Fibroblast of lung (primary cell): ENCODE results near the gene FLNB. TPM values are rescaled to one million over a fixed set of nuclear protein-coding genes. Genes with fewer than 3 reads are reported as not detected.

Source experiments
- DNase-seq, 2 donors: peaks; one replicate each; pipeline versions ENCODE4 v3.0.0 to v3.0.0-alpha.2; 2010; ENCODE audit warnings: low read depth in 2 of 2
- H2AFZ ChIP-seq: 2 replicates; pipeline ENCODE4 v1.5.1; 2012; ENCODE audit warnings: low read length, control low read depth, inconsistent platforms
- H3K27ac ChIP-seq: 2 replicates; pipeline ENCODE4 v1.5.1; 2011; ENCODE audit warnings: low read length, control low read depth; ENCODE audit not compliant: insufficient read depth
- H3K27me3 ChIP-seq: 2 replicates; pipeline ENCODE4 v1.5.1; 2011; ENCODE audit warnings: mild to moderate bottlenecking, low read length; ENCODE audit not compliant: control insufficient read depth, insufficient read depth
- H3K36me3 ChIP-seq: 2 replicates; pipeline ENCODE4 v1.5.1; 2011; ENCODE audit warnings: low read length; ENCODE audit not compliant: control insufficient read depth, insufficient read depth
- H3K4me1 ChIP-seq: 2 replicates; pipeline ENCODE4 v1.5.1; 2011; ENCODE audit warnings: low read length; ENCODE audit not compliant: control insufficient read depth, insufficient read depth; ENCODE audit errors: extremely low read depth
- H3K4me2 ChIP-seq: 2 replicates; pipeline ENCODE4 v1.5.1; 2011; ENCODE audit warnings: low read length, control low read depth; ENCODE audit not compliant: insufficient read depth; ENCODE audit errors: extremely low read depth
- H3K4me3 ChIP-seq, 4 experiments: fragments of 200-600 bp in 1 of 4; sonication (generic) in 1 of 4; replicated peaks in 1 of 4; 2 replicates each; pipeline ENCODE4 v1.5.1; 2011 to 2016; ENCODE audit warnings: low read length in 4 of 4, low read depth in 3 of 4, mild to moderate bottlenecking in 3 of 4, control low read depth in 2 of 4, inconsistent platforms in 1 of 4, mixed read lengths in 1 of 4; ENCODE audit not compliant: insufficient read depth in 1 of 4; ENCODE audit errors: control extremely low read depth in 1 of 4
- H3K79me2 ChIP-seq: 2 replicates; pipeline ENCODE4 v1.5.1; 2012; ENCODE audit warnings: mild to moderate bottlenecking, low read length, inconsistent platforms; ENCODE audit not compliant: control insufficient read depth, insufficient read depth
- H3K9ac ChIP-seq: 2 replicates; pipeline ENCODE4 v1.5.1; 2011; ENCODE audit warnings: mild to moderate bottlenecking, low read length, control low read depth; ENCODE audit not compliant: insufficient read depth
- H3K9me3 ChIP-seq: 2 replicates; pipeline ENCODE4 v1.5.1; 2012; ENCODE audit warnings: low read depth, low read length; ENCODE audit not compliant: control insufficient read depth, insufficient read depth
- H4K20me1 ChIP-seq: 2 replicates; pipeline ENCODE4 v1.5.1; 2011; ENCODE audit warnings: low read length; ENCODE audit not compliant: control insufficient read depth, insufficient read depth; ENCODE audit errors: extremely low read depth
- CTCF ChIP-seq, 2 donors: IDR thresholded peaks in 1 of 2; conservative IDR thresholded peaks in 1 of 2; 1 replicate in 1 of 2; 2 replicates in 1 of 2; pipeline ENCODE4 v1.5.1; 2011 to 2012; ENCODE audit warnings: low read length in 2 of 2, control low read depth in 1 of 2, inconsistent platforms in 1 of 2, low read depth in 1 of 2, mild to moderate bottlenecking in 1 of 2
- EZH2 ChIP-seq: IDR thresholded peaks from 2 replicates; pipeline ENCODE4 v1.5.1; 2012; ENCODE audit warnings: low read length, control low read depth, mild to moderate bottlenecking; ENCODE audit errors: missing control alignments
- polyA plus RNA-seq, 2 donors: library from polyadenylated mRNA; depleted of rRNA in 1 of 2; stranded (reverse) in 1 of 2; unstranded in 1 of 2; fragments of >200 nt; gene quantifications; 2 replicates each; pipeline ENCODE4 v1.2.1, GENCODE V29; 2011 to 2012; ENCODE audit warnings: missing spikeins in 1 of 2
- total RNA-seq: library from RNA; depleted of rRNA; stranded (reverse); fragments of >200 nt; gene quantifications from 2 replicates; pipeline ENCODE4 v1.2.1, GENCODE V29; 2014

The FLNB gene
- total and polyA plus RNA-seq, 2 donors (not counting 1 experiment from before 2014, with no cell fraction given), result 81.7 to 105 TPM

DNA sequence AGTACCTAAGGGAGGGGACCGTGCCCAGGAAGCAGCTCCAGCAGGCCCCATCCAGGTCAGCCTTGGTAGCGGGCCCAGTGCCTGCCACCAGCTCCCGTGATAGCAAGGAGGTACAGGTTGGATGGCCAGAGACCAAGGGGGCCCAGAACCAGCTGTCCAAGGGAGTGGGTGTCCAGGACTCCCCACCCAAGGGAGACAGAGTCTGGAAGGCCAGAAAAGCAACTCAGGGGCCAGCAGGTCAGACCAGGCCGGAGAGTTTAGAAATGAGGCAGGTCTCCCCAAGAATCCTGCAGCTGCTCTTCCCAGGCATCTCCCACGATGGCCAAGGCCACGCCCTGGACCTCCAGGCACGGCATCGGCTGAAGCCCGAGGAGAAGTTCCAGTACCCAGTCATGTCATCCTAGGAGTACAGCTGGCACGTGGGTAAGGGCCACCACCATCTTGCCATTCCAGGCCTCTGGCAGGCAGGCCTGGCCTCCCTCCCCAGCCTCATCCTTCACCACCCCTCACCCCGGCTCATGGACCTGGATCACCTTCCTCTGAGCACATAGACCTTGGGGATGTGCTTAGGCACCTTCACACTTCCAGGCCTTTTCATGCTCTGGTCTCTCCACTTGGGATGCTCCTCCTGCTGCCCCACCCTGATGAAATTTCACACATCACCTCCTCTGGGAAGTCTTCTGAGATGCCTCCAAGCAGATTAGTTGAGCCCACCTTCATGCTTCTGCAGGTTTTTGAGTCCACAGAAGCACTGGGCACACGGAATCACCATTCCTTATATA is 172.1 kb downstream of the FLNB start:
- H3K4me1 ChIP-seq, result peaks cover 4% of the 10 kb centered on the region
- no peak overlapping the region for H2AFZ ChIP-seq
- H3K79me2 ChIP-seq, result no peaks in the 10 kb centered on the region
- H3K27ac ChIP-seq, result no peak overlapping the region
- peaks cover 12% of the 10 kb centered on the region for H3K27me3 ChIP-seq
- TF ChIP-seq CTCF (conservative IDR thresholded peaks at IDR 0.05 in 1 of 2, IDR thresholded peaks at IDR 0.05 in 1 of 2; ENCODE audit: low read depth in 1 of 2, low read length in 2 of 2) (no peak), EZH2 (no peak)
- no peak overlapping the region for H3K4me2 ChIP-seq
- no peaks in the 10 kb centered on the region for H3K9me3 ChIP-seq
- no peak overlapping the region for H3K4me3 ChIP-seq
- H3K9ac ChIP-seq, result no peak overlapping the region
- H3K36me3 ChIP-seq, result no peaks in the 10 kb centered on the region
- H4K20me1 ChIP-seq, result no peaks in the 10 kb centered on the region
- no peak for DNase-seq

DNA sequence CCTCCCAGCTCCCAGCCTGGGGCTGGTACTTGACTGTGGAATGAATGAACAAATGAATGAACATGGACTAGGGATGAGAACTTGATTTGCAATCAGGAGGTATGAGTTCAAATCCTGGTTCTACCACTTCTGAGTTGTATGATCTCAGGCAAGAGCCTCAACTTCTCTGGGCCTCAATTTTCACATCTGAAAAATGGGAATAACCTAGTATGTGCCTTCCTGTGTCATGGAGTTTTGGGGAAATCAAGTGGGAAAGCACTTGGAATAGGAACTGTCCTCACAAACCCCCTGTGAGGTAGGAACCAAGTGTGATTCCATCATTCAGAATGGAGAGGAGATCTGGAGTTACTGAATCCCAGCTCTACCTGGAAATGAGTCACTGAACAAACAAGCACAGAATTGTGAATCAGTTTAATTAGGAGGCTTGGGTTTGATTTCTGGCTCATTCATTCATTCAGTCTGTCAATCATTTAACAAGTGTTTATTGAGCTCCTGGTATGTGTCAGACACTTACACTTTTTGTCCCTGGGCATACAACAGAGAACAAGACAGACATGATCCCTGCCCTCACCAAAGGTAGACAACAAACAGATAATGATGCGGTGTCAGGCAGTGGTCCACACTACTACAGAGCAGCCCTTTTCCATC is 172.8 kb downstream of the FLNB start:
- Histone ChIP-seq H4K20me1 (no peaks in the 10 kb centered on the region), H2AFZ (no peak overlapping the region), H3K79me2 (no peaks in the 10 kb centered on the region), H3K4me1 (no peaks in the 10 kb centered on the region), H3K36me3 (no peaks in the 10 kb centered on the region), H3K9me3 (no peaks in the 10 kb centered on the region), H3K27me3 (peaks cover 12% of the 10 kb centered on the region), H3K4me3 (no peak overlapping the region), H3K9ac (no peak overlapping the region), H3K27ac (no peak overlapping the region), H3K4me2 (no peak overlapping the region)
- TF ChIP-seq EZH2, result no peak
- TF ChIP-seq CTCF (conservative IDR thresholded peaks at IDR 0.05 in 1 of 2, IDR thresholded peaks at IDR 0.05 in 1 of 2; ENCODE audit: low read depth in 1 of 2, low read length in 2 of 2), result no peak
- no peak for DNase-seq

GRCh38 chr3:58183221-58183620 is 175.0 kb downstream of the FLNB start:
- no peaks in the 10 kb centered on the region for H4K20me1 ChIP-seq
- no peak overlapping the region for H3K4me2 ChIP-seq
- H3K36me3 ChIP-seq, result no peaks in the 10 kb centered on the region
- peaks cover 12% of the 10 kb centered on the region for H3K27me3 ChIP-seq
- no peak for TF ChIP-seq EZH2
- TF ChIP-seq CTCF (conservative IDR thresholded peaks at IDR 0.05 in 1 of 2, IDR thresholded peaks at IDR 0.05 in 1 of 2; ENCODE audit: low read depth in 1 of 2, low read length in 2 of 2), result no peak
- no peak for DNase-seq
- H3K79me2 ChIP-seq, result no peaks in the 10 kb centered on the region
- H2AFZ ChIP-seq, result no peak overlapping the region
- no peak overlapping the region for H3K9ac ChIP-seq
- no peak overlapping the region for H3K4me3 ChIP-seq
- no peak overlapping the region for H3K27ac ChIP-seq
- H3K4me1 ChIP-seq, result no peaks in the 10 kb centered on the region
- no peaks in the 10 kb centered on the region for H3K9me3 ChIP-seq
